Psoas muscle (tissue), 8 donors: Measurements from ENCODE around the gene PARP1. TPM values are rescaled to one million over a fixed set of nuclear protein-coding genes. Genes with fewer than 3 reads are reported as not detected.

ENCODE experiments used
- ATAC-seq, 4 donors: fragments of 200-7000 bp; cut with Tn5 transposase; one replicate each; pipeline ENCODE4 v1.9.1; 2020; ENCODE audit warnings: moderate library complexity in 3 of 4, mild to moderate bottlenecking in 2 of 4
- DNase-seq, 2 donors: peaks; one replicate each; pipeline ENCODE4 v3.0.0-alpha.2; 2020
- H3K27ac ChIP-seq: fragments of 200-600 bp; one replicate; pipeline ENCODE4 v1.8.0; 2022
- H3K27me3 ChIP-seq, 3 donors: fragments of 200-600 bp in 1 of 3; one replicate each; pipeline versions ENCODE4 v1.6.1 to v1.8.0; 2013 to 2022; ENCODE audit warnings: low read length in 2 of 3, mild to moderate bottlenecking in 2 of 3, moderate library complexity in 1 of 3; ENCODE audit not compliant: insufficient read depth in 3 of 3
- H3K36me3 ChIP-seq, 2 donors: fragments of 200-600 bp in 1 of 2; one replicate each; pipeline versions ENCODE4 v1.6.1 to v1.8.0; 2013 to 2022; ENCODE audit warnings: low read depth in 1 of 2, mild to moderate bottlenecking in 1 of 2, moderate library complexity in 1 of 2; ENCODE audit not compliant: insufficient read depth in 1 of 2
- H3K4me1 ChIP-seq: fragments of 200-600 bp; one replicate; pipeline ENCODE4 v1.8.0; 2022
- H3K4me3 ChIP-seq: fragments of 200-600 bp; one replicate; pipeline ENCODE4 v1.8.0; 2022; ENCODE audit warnings: mild to moderate bottlenecking
- H3K9me3 ChIP-seq: fragments of 200-600 bp; one replicate; pipeline ENCODE4 v1.8.0; 2022
- WGBS, 3 donors: extraction: QIAGEN DNeasy Blood & Tissue Kit; methylation state at CpG; one replicate each; pipeline versions ENCODE4 v1.1.6 to v1.1.7; 2013; 5-methylcytosine and 5-hydroxymethylcytosine counted together
- intact Hi-C, 2 donors: fragments of 100-400 bp; cut with DNase I; formaldehyde crosslinking; loops; one replicate each; pipeline versions ENCODE4 v1.11.0 to v1.14.2; 2022
- polyA plus RNA-seq, 3 donors: library from polyadenylated mRNA; stranded (reverse); fragments of 200-250 nt; gene quantifications; one replicate each; pipeline ENCODE4 v1.2.3, GENCODE V29; 2013
- total RNA-seq, 4 donors: library from RNA; stranded (reverse); fragmentation: NEBNext Ultra II Directional in 2 of 4; extraction: Animal tissue kit (Norgen Biotek cat#: 25700) in 2 of 4; gene quantifications; one replicate each; pipeline versions ENCODE4 v1.2.1 to v1.2.4, GENCODE V29; 2021 to 2023
- TF ChIP-seq, protein P1 (sequence below): fragments of 200-600 bp; IDR thresholded peaks from one replicate; pipeline ENCODE4 v1.8.0; 2022; ENCODE audit warnings: antibody characterized with exemption
- donor health status: healthy with polysubstance abuse.
- donor health status: DM: no; HTN: no; CAD: no; lungs with moderate emphysema.
- donor health status: Bipolar disorder and iron deficiency.
- donor health status: healthy.
- donor health status: DM: yes; HTN: yes; CAD: no.
- donor health status: DM: no; HTN: no; CAD: no.
- donor health status: DM: no; HTN: no; CAD: no.
- donor health status: DM: yes; HTN: yes; CAD: no.

The PARP1 gene
- total and polyA plus RNA-seq, 7 donors = 23.8 to 85.8 (median 54.7) TPM

GRCh38 chr1:226440512-226440911 is 32.6 kb upstream of the PARP1 start:
- Histone ChIP-seq H3K27me3 (no peaks in the 10 kb centered on the region), H3K36me3 (no peaks in the 10 kb centered on the region), H3K9me3 (peaks cover 3% of the 10 kb centered on the region), H3K4me3 (no peak overlapping the region), H3K4me1 (no peaks in the 10 kb centered on the region), H3K27ac (no peak overlapping the region)
- 80 to 86% (median 83%) methylated on average over 5 of the region's 5 CpGs for WGBS, 3 donors
- intact Hi-C loops = no loop called here
- ATAC-seq (no peak), DNase-seq (no peak)
- TF ChIP-seq, protein P1, sequence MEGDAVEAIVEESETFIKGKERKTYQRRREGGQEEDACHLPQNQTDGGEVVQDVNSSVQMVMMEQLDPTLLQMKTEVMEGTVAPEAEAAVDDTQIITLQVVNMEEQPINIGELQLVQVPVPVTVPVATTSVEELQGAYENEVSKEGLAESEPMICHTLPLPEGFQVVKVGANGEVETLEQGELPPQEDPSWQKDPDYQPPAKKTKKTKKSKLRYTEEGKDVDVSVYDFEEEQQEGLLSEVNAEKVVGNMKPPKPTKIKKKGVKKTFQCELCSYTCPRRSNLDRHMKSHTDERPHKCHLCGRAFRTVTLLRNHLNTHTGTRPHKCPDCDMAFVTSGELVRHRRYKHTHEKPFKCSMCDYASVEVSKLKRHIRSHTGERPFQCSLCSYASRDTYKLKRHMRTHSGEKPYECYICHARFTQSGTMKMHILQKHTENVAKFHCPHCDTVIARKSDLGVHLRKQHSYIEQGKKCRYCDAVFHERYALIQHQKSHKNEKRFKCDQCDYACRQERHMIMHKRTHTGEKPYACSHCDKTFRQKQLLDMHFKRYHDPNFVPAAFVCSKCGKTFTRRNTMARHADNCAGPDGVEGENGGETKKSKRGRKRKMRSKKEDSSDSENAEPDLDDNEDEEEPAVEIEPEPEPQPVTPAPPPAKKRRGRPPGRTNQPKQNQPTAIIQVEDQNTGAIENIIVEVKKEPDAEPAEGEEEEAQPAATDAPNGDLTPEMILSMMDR = no peak

DNA sequence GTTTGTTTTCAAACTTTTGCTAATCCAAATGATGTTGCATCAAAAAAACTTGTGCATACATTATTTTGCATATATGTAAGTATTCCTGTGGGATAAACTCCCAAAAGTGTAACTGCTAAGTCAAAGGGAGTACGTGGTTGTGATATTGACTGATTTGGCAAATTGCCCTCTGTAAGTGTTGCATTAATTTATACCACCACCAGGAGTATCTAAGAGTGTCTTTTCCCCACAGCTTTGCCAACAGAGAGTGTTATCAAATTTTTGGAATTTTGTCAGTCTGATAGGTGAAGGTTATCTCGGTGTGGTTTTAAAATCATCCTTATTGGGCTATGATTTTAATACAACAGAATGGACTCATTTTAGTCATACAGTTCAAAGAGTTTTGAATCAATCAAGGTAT is 30.1 kb upstream of the PARP1 start:
- DNase-seq (no peak), ATAC-seq (no peak)
- H3K36me3 ChIP-seq = no peaks in the 10 kb centered on the region
- no peak overlapping the region for H3K4me3 ChIP-seq
- peaks cover 3% of the 10 kb centered on the region for H3K9me3 ChIP-seq
- TF ChIP-seq, protein P1 = no peak
- H3K27me3 ChIP-seq = no peaks in the 10 kb centered on the region
- H3K4me1 ChIP-seq = no peaks in the 10 kb centered on the region
- WGBS, 3 donors = 67 to 76% (median 68%) methylated on average over 2 of the region's 2 CpGs
- intact Hi-C loops = no loop called here
- no peak overlapping the region for H3K27ac ChIP-seq

- DNase-seq = no peak
- Histone ChIP-seq H3K9me3 (peaks cover 3% of the 10 kb centered on the region), H3K4me1 (no peaks in the 10 kb centered on the region), H3K27ac (no peak overlapping the region), H3K36me3 (no peaks in the 10 kb centered on the region), H3K4me3 (no peak overlapping the region), H3K27me3 (no peaks in the 10 kb centered on the region)
- WGBS, 3 donors = 15 to 27% (median 24%) methylated on average over 8 of the region's 8 CpGs
- intact Hi-C loops = no loop called here
- TF ChIP-seq, protein P1 = no peak
- ATAC-seq = no peak
These were observed 29.1 kb upstream of the PARP1 start for GRCh38 chr1:226436855-226437491.

DNA sequence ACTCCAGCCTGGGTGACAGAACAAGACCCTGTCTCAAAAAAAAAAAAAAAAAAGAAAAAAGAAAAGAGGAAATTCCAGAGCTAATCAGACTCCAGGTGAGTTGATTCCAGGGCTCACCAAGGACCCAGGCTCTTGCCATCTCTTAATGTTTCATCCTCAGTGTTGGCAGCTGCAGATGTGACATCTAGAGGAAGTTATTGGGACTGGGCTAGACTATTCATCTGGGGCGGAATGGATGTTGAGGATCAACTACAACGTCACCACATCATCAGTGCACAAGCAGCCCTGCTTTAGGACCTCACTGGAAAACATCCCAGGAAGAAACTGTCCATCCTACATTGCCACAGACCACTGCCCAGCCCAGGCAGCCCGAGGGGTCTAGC is 28.6 kb upstream of the PARP1 start:
- no peaks in the 10 kb centered on the region for H3K27me3 ChIP-seq
- TF ChIP-seq, protein P1 = no peak
- H3K9me3 ChIP-seq = peaks cover 3% of the 10 kb centered on the region
- no peaks in the 10 kb centered on the region for H3K36me3 ChIP-seq
- DNase-seq (no peak), ATAC-seq (no peak)
- WGBS, 3 donors = 55 to 65% (median 62%) methylated on average over 3 of the region's 3 CpGs
- no peaks in the 10 kb centered on the region for H3K4me1 ChIP-seq
- no peak overlapping the region for H3K27ac ChIP-seq
- intact Hi-C loops = no loop called here
- H3K4me3 ChIP-seq = no peak overlapping the region

GRCh38 chr1:226433341-226433720 is 25.4 kb upstream of the PARP1 start:
- H3K27ac ChIP-seq = no peak overlapping the region
- WGBS, 3 donors = 47 to 60% (median 59%) methylated on average over 6 of the region's 6 CpGs
- H3K36me3 ChIP-seq = no peaks in the 10 kb centered on the region
- no peak overlapping the region for H3K4me3 ChIP-seq
- DNase-seq (no peak), ATAC-seq (no peak)
- TF ChIP-seq, protein P1 = no peak
- no peaks in the 10 kb centered on the region for H3K4me1 ChIP-seq
- peaks cover 0 to 5% (median 2%) of the 10 kb centered on the region in 3 donors for H3K27me3 ChIP-seq
- intact Hi-C loops = no loop called here
- H3K9me3 ChIP-seq = peaks cover 3% of the 10 kb centered on the region
